ENCODE measurements around the gene SFXN2.
"Not testable (repeated sequence)": the region's sequence is repeated elsewhere in the genome, so short reads cannot be mapped to it uniquely, and the experiment has no call there.

The SFXN2 gene

DNA sequence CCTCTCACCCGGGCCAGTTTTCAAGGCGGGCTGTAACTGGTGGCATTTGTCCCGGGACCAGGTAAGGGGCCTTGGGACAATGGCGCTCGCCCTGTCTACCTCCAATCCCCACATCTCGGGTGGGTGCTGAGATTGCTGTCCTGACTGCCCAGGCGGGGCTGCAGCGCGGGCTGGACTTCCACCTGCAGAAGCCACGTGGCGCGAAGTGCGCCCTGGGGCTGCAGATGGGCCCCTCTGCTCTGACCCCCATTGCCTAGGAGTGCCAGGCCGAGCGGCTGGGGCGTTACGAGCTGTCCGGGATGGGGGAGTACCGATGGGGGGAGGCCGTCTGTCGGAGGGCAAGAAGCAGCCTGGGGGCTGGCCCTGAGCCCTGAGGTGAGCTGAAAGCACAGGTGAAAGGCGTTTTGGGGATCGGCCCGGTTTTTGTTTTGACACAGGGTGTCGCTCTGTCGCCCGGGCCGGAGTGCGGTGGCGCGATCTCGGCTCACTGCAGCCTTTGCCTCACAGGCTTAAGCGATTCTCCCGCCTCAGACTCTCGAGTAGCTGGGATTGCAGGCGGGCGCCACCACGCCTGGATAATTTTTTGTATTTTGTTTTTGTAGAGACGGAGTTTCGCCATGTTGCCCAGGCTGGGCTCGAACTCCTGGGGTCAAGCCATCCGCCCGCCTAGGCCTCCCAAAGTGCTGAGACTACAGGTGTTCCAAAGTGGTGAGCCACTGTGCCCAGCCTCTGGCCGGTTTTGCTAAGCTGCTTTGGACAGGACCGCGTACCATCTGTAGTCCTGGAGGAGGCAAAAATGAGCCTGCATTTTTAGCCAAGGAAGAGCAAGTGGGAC is at the start of gene SFXN2:
SFXN2 (plus strand) TSS at position 16 of the 835 bp plus-strand sequence. CDS start 12,001 bp downstream, outside the sequence.
- in situ Hi-C loops (cut with MboI; ENCODE audit: low sequenced_read_pairs), result no loop called here

DNA sequence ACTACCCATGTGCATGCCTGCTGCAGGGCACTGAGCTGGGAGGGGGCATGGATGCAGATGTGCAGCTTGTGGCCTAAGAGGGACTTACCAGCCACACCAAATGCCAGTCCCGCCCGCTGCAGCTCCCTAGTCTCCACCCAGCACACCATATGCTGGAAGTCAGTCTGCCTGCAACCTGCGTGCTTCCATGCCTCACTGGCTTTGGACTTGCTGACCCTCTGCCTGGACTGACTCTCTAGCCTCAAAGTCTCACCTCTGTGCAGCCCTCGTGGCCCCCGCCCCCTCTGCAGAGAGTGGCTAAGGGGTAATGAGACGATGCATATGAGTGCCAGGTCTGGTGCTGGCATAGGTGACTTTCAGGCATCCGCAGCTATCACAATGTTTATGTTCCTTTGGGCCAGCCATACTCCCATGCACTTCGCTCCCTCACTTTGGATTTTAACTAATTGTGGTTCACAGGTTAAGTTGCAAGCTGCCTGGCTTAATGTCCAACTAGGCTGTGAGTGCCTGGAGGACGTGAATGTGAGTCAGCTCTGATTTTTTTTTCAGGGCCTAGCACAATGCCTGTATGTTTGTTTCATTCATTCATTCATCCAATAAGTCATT is 48.4 kb upstream of the SFXN2 start:
- in situ Hi-C loops (cut with MboI; ENCODE audit: low sequenced_read_pairs), result no loop called here

GRCh38 chr10:102667411-102667810 is 47.0 kb upstream of the SFXN2 start:
- in situ Hi-C loops (cut with MboI; ENCODE audit: low sequenced_read_pairs), result not testable (repeated sequence)

DNA sequence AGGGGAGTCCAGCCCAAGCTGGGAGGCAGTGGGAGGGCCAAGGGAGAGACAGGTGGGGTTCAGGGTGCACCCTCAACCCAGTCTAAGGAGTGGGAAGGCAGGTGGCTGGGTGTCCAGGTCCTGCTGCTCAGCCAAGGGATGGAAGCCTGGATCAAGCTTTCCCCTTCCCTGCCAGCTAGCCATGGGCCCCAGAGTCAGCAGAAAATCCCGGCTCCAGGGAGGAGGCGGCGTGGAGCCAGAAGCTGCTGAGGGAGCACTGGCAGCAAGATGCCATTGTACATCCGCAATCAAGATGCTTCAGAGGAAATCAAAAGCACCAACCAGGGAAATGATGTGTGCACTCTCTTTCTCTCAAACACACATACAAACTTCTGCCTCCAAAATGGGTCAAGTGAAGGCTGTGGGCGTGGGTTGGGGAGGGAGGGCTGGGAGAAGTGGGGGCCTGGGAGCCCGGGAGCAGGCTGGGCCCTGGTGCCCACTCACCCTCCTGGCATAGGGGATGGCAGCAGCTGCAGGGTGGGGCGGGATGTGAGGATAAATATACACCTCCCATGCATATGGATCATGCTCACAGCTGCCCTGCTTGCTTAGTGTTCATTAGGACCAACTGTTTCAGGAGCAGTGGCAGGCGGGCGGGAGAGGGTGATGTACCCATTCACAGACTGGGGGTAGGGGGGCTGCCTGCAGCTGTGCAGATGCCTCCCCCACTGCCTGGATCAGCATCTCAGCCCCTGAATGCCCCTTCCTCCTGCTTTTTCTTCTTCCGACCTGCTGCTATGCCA is 45.9 kb upstream of the SFXN2 start:
- in situ Hi-C loops (cut with MboI; ENCODE audit: low sequenced_read_pairs), result no loop called here

DNA sequence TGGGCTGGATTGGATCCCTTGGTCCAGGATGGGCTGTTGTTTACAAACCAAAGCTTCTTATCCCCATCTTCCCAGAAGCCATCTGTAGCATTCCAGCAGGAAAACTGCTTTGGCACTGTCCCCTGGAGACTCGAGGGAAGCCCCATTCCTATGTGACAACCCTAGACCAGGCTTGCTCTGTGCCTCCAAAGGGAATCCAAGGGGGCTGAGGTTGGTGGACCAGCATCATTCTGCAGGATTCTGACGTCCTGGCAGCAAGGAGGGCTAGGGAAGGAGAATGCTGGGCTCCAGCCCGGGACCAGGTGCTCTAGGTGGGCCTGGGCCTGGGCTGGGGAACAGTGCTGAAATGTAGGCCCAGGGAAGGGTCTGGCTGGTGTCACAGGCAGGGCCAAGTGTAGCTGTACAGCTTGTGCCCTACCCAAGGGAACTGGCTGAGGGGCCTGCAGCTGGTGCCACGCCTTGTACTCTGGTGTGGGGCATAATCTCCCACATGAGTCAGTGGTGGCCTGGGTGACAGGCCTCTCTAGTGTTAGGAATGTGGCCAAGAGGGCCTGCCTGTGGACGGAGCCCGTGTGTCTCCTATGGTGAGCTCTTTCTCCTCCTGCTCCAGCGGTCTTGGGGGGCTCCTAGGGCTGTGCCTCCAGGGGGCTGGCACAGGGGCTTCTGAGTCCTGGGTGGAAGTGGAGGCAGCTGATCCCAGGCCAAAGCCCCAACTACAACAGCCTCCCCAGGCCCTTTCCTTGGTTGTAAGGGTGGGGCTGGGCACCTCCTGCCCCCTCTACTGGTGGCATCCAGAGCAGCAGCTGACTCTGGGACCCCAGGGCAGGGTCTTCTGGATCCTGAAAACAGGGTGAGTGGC is 45.0 kb upstream of the SFXN2 start:
- in situ Hi-C loops (cut with MboI; ENCODE audit: low sequenced_read_pairs), result no loop called here

- in situ Hi-C loops (cut with MboI; ENCODE audit: low sequenced_read_pairs), result no loop called here
Measured at GRCh38 chr10:102670065-102670670, 44.3 kb upstream of the SFXN2 start.

DNA sequence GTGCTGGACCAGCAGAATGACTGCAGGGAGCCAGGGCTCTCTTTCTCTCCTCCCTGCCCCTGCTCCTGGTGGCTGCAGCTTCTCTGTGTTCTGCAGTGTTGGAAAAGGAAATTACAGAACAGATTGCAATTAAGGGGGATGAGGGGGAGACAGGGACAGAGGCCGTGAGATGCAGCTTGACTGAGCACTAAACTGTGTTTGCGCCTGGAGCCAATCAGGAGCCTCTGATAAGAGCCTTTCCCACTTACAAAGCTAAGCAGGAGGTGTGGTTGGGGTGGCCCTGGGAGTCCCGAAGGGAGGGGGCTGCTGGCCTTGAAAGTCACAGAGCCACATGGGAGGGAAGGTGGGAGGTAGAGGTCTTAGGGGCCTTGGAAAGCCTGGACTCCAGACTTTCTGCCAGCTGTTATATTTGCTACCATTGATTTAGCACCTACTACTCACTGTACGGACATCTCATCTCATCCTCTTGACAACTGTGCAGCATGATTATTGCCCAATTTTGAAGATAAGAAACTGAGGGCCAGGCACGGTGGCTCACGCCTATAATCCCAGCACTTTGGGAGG is 43.5 kb upstream of the SFXN2 start:
- in situ Hi-C loops (cut with MboI; ENCODE audit: low sequenced_read_pairs), result no loop called here

DNA sequence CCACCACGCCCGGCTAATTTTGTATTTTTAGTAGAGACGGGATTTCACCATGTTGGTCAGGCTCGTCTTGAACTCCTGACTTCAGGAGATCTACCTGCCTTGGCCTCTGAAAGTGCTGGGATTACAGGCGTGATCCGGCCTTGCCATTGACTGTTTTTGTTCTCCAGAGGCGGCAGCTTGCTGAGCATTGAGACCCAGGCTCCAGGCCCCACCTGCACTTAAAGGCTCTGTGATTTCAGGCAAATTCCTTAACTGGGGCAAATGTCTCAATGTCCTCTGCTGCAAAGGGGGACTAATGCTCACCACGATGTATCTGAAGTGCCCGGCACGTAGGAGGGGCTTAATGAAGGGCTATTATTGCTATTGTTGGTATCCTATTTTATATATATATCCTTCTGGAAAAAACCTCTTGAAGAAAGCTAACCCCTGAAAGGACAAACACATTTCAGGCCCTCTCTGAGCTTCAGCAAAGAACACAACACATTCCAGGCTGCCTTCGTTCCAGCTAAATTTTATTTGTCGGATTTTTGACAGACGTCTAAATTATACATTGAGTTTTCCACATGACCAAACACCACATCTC is 41.1 kb upstream of the SFXN2 start:
- in situ Hi-C loops (cut with MboI; ENCODE audit: low sequenced_read_pairs), result no loop called here

GRCh38 chr10:102673819-102674511 is 40.5 kb upstream of the SFXN2 start:
- in situ Hi-C loops (cut with MboI; ENCODE audit: low sequenced_read_pairs), result no loop called here

DNA sequence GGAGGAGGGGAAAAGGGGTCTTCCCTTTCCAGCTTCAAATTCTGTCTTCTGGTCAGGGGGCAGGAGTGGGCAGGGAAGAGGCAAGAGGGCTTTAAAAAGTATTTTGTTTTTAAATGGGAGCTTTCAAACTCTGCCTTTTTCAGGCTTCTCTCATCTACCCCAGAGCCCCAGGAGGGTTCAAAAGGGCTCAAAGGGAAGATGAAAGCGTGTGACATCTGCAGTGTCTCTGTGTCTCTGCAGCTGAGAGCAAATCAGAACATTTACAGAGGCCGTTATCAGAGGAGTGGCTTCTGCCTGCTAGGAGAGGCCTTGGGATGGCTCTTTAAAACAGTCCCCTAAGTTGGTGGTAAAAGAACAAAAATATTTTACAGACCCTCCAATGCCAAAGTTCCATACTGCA is 39.9 kb upstream of the SFXN2 start:
- in situ Hi-C loops (cut with MboI; ENCODE audit: low sequenced_read_pairs), result no loop called here

DNA sequence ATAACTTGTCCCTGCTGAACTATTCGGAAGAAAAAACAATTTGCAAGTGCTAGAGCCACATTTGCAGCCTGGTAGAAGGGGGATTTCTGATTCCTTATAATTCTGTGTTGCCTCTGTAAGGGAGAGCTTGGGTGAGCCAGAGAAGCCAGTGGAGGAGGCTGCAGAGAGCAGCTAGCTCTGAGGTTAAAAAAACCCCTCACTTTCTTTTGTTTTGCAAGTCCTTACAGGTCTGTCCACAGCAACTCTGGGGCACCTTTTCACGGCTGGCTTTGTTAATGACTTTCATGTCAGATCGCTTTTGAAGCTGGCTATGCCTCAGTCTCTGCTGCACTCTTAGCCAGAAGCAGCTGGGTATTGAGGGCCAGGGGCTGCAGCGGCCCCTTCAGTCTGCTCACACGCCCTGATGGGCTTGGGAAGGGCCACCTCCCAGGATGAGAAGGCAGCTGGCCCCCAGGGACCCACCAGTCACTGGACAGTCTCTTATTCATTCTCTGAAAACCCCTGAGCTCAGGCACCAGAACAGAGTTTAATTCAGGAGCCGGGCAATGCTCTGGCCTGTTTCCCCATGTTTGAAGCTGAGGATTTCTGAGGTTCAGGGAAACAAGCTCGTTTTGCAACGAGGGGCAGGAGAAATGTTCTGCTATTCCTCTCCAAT is 39.3 kb upstream of the SFXN2 start:
- in situ Hi-C loops (cut with MboI; ENCODE audit: low sequenced_read_pairs), result no loop called here

GRCh38 chr10:102675666-102676533 is 38.5 kb upstream of the SFXN2 start:
- in situ Hi-C loops (cut with MboI; ENCODE audit: low sequenced_read_pairs), result no loop called here

- in situ Hi-C loops (cut with MboI; ENCODE audit: low sequenced_read_pairs), result no loop called here
Measured at GRCh38 chr10:102676534-102677315, 37.7 kb upstream of the SFXN2 start.

DNA sequence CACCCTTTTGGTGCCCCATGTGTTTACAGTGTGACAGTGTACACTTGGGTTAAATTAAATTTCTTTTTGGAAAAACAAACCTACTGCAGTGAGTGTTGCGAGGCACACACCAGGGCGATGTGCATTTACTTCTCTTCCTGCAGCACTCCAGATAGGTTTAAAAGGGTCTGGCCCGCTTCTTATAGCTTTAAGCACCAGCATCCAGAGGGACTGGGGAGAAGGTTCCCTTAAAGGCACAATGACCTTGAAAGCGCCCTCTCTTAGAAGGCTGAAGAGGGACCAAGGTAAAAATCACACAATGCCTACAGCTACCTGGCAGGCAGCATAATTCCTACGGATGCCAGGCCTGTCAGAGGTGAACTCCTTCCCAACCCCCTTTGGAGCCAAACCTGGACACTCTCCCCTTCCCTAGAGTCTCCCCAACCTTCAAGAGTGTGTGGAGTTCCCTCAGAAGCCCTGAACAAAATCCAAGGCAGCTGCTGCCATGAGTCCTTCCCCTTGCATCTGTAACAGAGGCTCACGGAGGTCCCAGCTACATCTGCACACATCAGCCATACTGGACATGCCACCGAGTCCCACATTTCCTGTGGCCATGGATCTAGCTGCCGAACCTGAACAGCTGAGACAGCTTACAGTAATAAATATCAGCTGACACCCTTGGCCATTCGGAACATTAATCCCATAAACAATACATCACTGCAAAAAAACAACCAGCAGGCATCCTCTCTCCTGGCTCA is 36.9 kb upstream of the SFXN2 start:
- in situ Hi-C loops (cut with MboI; ENCODE audit: low sequenced_read_pairs), result no loop called here

GRCh38 chr10:102678068-102678400 is 36.4 kb upstream of the SFXN2 start:
- in situ Hi-C loops (cut with MboI; ENCODE audit: low sequenced_read_pairs), result no loop called here

- in situ Hi-C loops (cut with MboI; ENCODE audit: low sequenced_read_pairs), result no loop called here
Measured at GRCh38 chr10:102678842-102679289, 35.6 kb upstream of the SFXN2 start.
